Adipocyte (in vitro differentiated cells): ENCODE measurements around the gene DUSP9.

ENCODE experiments used
- DNase-seq: peaks from one replicate; pipeline ENCODE4 v3.0.0-alpha.2; 2015; ENCODE audit warnings: low read depth
- H3K27me3 ChIP-seq: replicated peaks from 2 replicates; pipeline ENCODE4 v1.7.0; 2013; ENCODE audit warnings: mild to moderate bottlenecking, low read length, moderate library complexity; ENCODE audit not compliant: control insufficient read depth, insufficient read depth
- H3K36me3 ChIP-seq: 2 replicates; pipeline ENCODE4 v1.7.0; 2013; ENCODE audit warnings: low read length, mild to moderate bottlenecking, moderate library complexity; ENCODE audit not compliant: control insufficient read depth, insufficient read depth, severe bottlenecking
- H3K4me1 ChIP-seq: 2 replicates; pipeline ENCODE4 v1.7.0; 2013; ENCODE audit warnings: mild to moderate bottlenecking, low read length, moderate library complexity; ENCODE audit not compliant: control insufficient read depth, insufficient read depth
- H3K4me3 ChIP-seq: 2 replicates; pipeline ENCODE4 v1.7.0; 2013; ENCODE audit warnings: mild to moderate bottlenecking, low read length, moderate library complexity
- H3K9ac ChIP-seq: 2 replicates; pipeline ENCODE4 v1.7.0; 2013; ENCODE audit warnings: mild to moderate bottlenecking, low read length, moderate library complexity
- H3K9me3 ChIP-seq: 2 replicates; pipeline ENCODE4 v1.7.0; 2013; ENCODE audit warnings: mild to moderate bottlenecking, low read length, moderate library complexity; ENCODE audit not compliant: control insufficient read depth

DUSP9 gene

GRCh38 chrX:153608376-153608775 is 38.6 kb upstream of the DUSP9 start:
- H3K4me1 ChIP-seq: peaks cover 10% of the 10 kb centered on the region
- peaks cover 45% of the 10 kb centered on the region for H3K27me3 ChIP-seq
- no peak for DNase-seq
- H3K9me3 ChIP-seq: peaks cover under 1% of the 10 kb centered on the region
- no peaks in the 10 kb centered on the region for H3K36me3 ChIP-seq
- H3K9ac ChIP-seq: no peak overlapping the region
- H3K4me3 ChIP-seq: no peak overlapping the region

- peaks cover 5% of the 10 kb centered on the region for H3K9me3 ChIP-seq
- no peaks in the 10 kb centered on the region for H3K36me3 ChIP-seq
- no peak overlapping the region for H3K4me3 ChIP-seq
- H3K9ac ChIP-seq: no peak overlapping the region
- peaks cover 49% of the 10 kb centered on the region for H3K27me3 ChIP-seq
- peaks cover 10% of the 10 kb centered on the region for H3K4me1 ChIP-seq
- peak; percentile 27 for DNase-seq
These were observed 38.2 kb upstream of the DUSP9 start for GRCh38 chrX:153608806-153609205.

GRCh38 chrX:153609917-153610835 is 36.8 kb upstream of the DUSP9 start:
- Histone ChIP-seq H3K9ac (no peak overlapping the region), H3K4me1 (peaks cover 10% of the 10 kb centered on the region), H3K36me3 (no peaks in the 10 kb centered on the region), H3K4me3 (no peak overlapping the region), H3K9me3 (peaks cover 18% of the 10 kb centered on the region), H3K27me3 (peaks cover 55% of the 10 kb centered on the region)
- peak; percentile 86 for DNase-seq

- Histone ChIP-seq H3K4me1 (peaks cover 10% of the 10 kb centered on the region), H3K27me3 (peaks cover 61% of the 10 kb centered on the region), H3K4me3 (no peak overlapping the region), H3K36me3 (no peaks in the 10 kb centered on the region), H3K9ac (no peak overlapping the region), H3K9me3 (peaks cover 21% of the 10 kb centered on the region)
- DNase-seq: no peak
These were observed 36.2 kb upstream of the DUSP9 start for GRCh38 chrX:153610836-153611213.

GRCh38 chrX:153611298-153612095 is 35.5 kb upstream of the DUSP9 start:
- no peak for DNase-seq
- peaks cover 62% of the 10 kb centered on the region for H3K27me3 ChIP-seq
- peaks cover 10% of the 10 kb centered on the region for H3K4me1 ChIP-seq
- peaks cover 21% of the 10 kb centered on the region for H3K9me3 ChIP-seq
- H3K36me3 ChIP-seq: no peaks in the 10 kb centered on the region
- no peak overlapping the region for H3K4me3 ChIP-seq
- no peak overlapping the region for H3K9ac ChIP-seq

- Histone ChIP-seq H3K27me3 (peaks cover 62% of the 10 kb centered on the region), H3K36me3 (no peaks in the 10 kb centered on the region), H3K4me3 (no peak overlapping the region), H3K4me1 (peaks cover 10% of the 10 kb centered on the region), H3K9me3 (peaks cover 21% of the 10 kb centered on the region), H3K9ac (no peak overlapping the region)
- no peak for DNase-seq
These were observed 34.6 kb upstream of the DUSP9 start for GRCh38 chrX:153612413-153612812.

GRCh38 chrX:153614818-153615217 is 32.2 kb upstream of the DUSP9 start:
- H3K4me3 ChIP-seq: no peak overlapping the region
- peaks cover 67% of the 10 kb centered on the region for H3K27me3 ChIP-seq
- H3K9ac ChIP-seq: no peak overlapping the region
- H3K4me1 ChIP-seq: peaks cover 5% of the 10 kb centered on the region
- no peak for DNase-seq
- H3K36me3 ChIP-seq: no peaks in the 10 kb centered on the region
- H3K9me3 ChIP-seq: peaks cover 21% of the 10 kb centered on the region

GRCh38 chrX:153620576-153620975 is 26.4 kb upstream of the DUSP9 start:
- H3K27me3 ChIP-seq: peaks cover 73% of the 10 kb centered on the region
- DNase-seq: no peak

GRCh38 chrX:153621949-153622598 is 24.9 kb upstream of the DUSP9 start:
- no peaks in the 10 kb centered on the region for H3K9me3 ChIP-seq
- H3K27me3 ChIP-seq: peaks cover 58% of the 10 kb centered on the region
- H3K4me1 ChIP-seq: peaks cover 12% of the 10 kb centered on the region
- H3K36me3 ChIP-seq: no peaks in the 10 kb centered on the region
- no peak overlapping the region for H3K4me3 ChIP-seq
- H3K9ac ChIP-seq: no peak overlapping the region
- DNase-seq: no peak

More at GRCh38 chrX:153620576-153620975, 26.4 kb upstream of the DUSP9 start:
- Histone ChIP-seq H3K36me3 (no peaks in the 10 kb centered on the region), H3K4me1 (peaks cover 12% of the 10 kb centered on the region), H3K9me3 (no peaks in the 10 kb centered on the region), H3K4me3 (no peak overlapping the region), H3K9ac (no peak overlapping the region)

- peaks cover 12% of the 10 kb centered on the region for H3K4me1 ChIP-seq
- no peak for DNase-seq
- H3K9me3 ChIP-seq: no peaks in the 10 kb centered on the region
- H3K36me3 ChIP-seq: no peaks in the 10 kb centered on the region
- no peak overlapping the region for H3K4me3 ChIP-seq
- peaks cover 50% of the 10 kb centered on the region for H3K27me3 ChIP-seq
- no peak overlapping the region for H3K9ac ChIP-seq
These were observed 24.2 kb upstream of the DUSP9 start for GRCh38 chrX:153622661-153623309.
